ENCODE data around the gene STK32A.

Gene STK32A

GRCh38 chr5:147410496-147411358, 175.9 kb downstream of the STK32A start:
- peaks cover 19 to 28% (median 25%) of the 10 kb centered on the region in 3 donors for H3K36me3 ChIP-seq
- no peak for DNase-seq
- TF ChIP-seq CTCF (IDR thresholded peaks at IDR 0.05), result no peak
- intact Hi-C loops (cut with DNase I; ENCODE audit: low total_unique reads), result no loop called here
- no peak overlapping the region for H3K4me3 ChIP-seq
- H3K27me3 ChIP-seq, result no peaks in the 10 kb centered on the region
- peaks cover 1 to 100% (median 64%) of the 10 kb centered on the region in 4 donors for H3K4me1 ChIP-seq
- peak overlapping the region; percentile 96 to 98 for H3K27ac ChIP-seq
- H3K9me3 ChIP-seq, result no peaks in the 10 kb centered on the region

GRCh38 chr5:147411359-147412319, 176.8 kb downstream of the STK32A start:
- Histone ChIP-seq H3K36me3 (peaks cover 19 to 28% (median 25%) of the 10 kb centered on the region in 3 donors), H3K4me3 (no peak overlapping the region), H3K27me3 (no peaks in the 10 kb centered on the region), H3K9me3 (no peaks in the 10 kb centered on the region), H3K4me1 (peaks cover 0 to 100% (median 63%) of the 10 kb centered on the region in 4 donors), H3K27ac (peak overlapping the region; percentile 96 to 98)
- TF ChIP-seq CTCF (IDR thresholded peaks at IDR 0.05), result no peak
- intact Hi-C loops (cut with DNase I; ENCODE audit: low total_unique reads), result no loop called here
- no peak for DNase-seq

GRCh38 chr5:147412561-147412960, 177.7 kb downstream of the STK32A start:
- no peak for DNase-seq
- Histone ChIP-seq H3K27me3 (no peaks in the 10 kb centered on the region), H3K4me1 (peaks cover 0 to 100% (median 67%) of the 10 kb centered on the region in 4 donors), H3K36me3 (peaks cover 19 to 28% (median 25%) of the 10 kb centered on the region in 3 donors), H3K4me3 (no peak overlapping the region), H3K9me3 (no peaks in the 10 kb centered on the region), H3K27ac (peak overlapping the region; percentile 96 to 98)
- no peak for TF ChIP-seq CTCF (IDR thresholded peaks at IDR 0.05)
- intact Hi-C loops (cut with DNase I; ENCODE audit: low total_unique reads), result no loop called here

GRCh38 chr5:147413266-147413665, 178.4 kb downstream of the STK32A start:
- DNase-seq, result no peak
- H3K4me3 ChIP-seq, result no peak overlapping the region
- no peaks in the 10 kb centered on the region for H3K9me3 ChIP-seq
- no peaks in the 10 kb centered on the region for H3K27me3 ChIP-seq
- no peak for TF ChIP-seq CTCF (IDR thresholded peaks at IDR 0.05)
- H3K4me1 ChIP-seq, result peaks cover 0 to 100% (median 71%) of the 10 kb centered on the region in 4 donors
- peaks cover 19 to 28% (median 27%) of the 10 kb centered on the region in 3 donors for H3K36me3 ChIP-seq
- intact Hi-C loops (cut with DNase I; ENCODE audit: low total_unique reads), result no loop called here
- peak overlapping the region; percentile 96 to 98 for H3K27ac ChIP-seq

- H3K36me3 ChIP-seq, result peaks cover 15 to 28% (median 22%) of the 10 kb centered on the region in 3 donors
- no peaks in the 10 kb centered on the region for H3K27me3 ChIP-seq
- H3K27ac ChIP-seq, result peak overlapping the region; percentile 96 to 98
- no peak overlapping the region for H3K4me3 ChIP-seq
- H3K4me1 ChIP-seq, result peaks cover 0 to 99% (median 66%) of the 10 kb centered on the region in 4 donors
- H3K9me3 ChIP-seq, result no peaks in the 10 kb centered on the region
- DNase-seq, result no peak
- intact Hi-C loops (cut with DNase I; ENCODE audit: low total_unique reads), result no loop called here
- no peak for TF ChIP-seq CTCF (IDR thresholded peaks at IDR 0.05)
Observed at GRCh38 chr5:147415651-147416050, 180.8 kb downstream of the STK32A start.

All from tibial artery (tissue), 4 donors.